Measurements from ENCODE around the gene RPS6KA5. TPM values are rescaled to one million over a fixed set of nuclear protein-coding genes. Genes with fewer than 3 reads are reported as not detected.

Gene RPS6KA5
- total and polyA plus RNA-seq, 8 donors, result 1.6 to 25.0 (median 8.5) TPM

DNA sequence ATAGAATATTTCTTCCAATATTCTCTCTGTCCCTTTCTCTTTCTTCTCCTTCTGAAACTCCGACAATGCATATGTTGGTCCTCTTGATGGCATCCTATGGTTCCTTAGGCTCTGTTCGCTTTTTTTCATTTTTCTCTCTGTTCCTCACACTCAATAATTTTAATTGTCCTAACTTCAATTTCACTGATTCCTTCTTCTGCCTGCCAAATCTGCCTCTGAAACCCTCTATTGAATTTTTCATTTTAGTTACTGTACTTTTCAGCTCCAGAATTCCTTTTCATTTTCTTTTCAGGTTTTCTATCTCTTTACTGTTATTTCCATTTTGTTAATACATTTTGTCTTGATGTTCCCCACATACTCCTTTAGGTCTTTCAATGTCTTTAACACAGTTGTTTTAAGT, 177.2 kb downstream of the RPS6KA5 start:
- WGBS, 5 donors, result 97 to 100% (median 98%) methylated on average over 2 of the region's 2 CpGs
- intact Hi-C loops (cut with DNase I; ENCODE audit: low total_unique reads), result no loop called here
- no peak overlapping the region for H3K4me3 ChIP-seq
- H3K27me3 ChIP-seq, result no peaks in the 10 kb centered on the region
- no peaks in the 10 kb centered on the region for H3K9me3 ChIP-seq
- TF ChIP-seq, protein P1, sequence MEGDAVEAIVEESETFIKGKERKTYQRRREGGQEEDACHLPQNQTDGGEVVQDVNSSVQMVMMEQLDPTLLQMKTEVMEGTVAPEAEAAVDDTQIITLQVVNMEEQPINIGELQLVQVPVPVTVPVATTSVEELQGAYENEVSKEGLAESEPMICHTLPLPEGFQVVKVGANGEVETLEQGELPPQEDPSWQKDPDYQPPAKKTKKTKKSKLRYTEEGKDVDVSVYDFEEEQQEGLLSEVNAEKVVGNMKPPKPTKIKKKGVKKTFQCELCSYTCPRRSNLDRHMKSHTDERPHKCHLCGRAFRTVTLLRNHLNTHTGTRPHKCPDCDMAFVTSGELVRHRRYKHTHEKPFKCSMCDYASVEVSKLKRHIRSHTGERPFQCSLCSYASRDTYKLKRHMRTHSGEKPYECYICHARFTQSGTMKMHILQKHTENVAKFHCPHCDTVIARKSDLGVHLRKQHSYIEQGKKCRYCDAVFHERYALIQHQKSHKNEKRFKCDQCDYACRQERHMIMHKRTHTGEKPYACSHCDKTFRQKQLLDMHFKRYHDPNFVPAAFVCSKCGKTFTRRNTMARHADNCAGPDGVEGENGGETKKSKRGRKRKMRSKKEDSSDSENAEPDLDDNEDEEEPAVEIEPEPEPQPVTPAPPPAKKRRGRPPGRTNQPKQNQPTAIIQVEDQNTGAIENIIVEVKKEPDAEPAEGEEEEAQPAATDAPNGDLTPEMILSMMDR (IDR thresholded peaks at IDR 0.05), result no peak
- TF ChIP-seq EP300 (IDR thresholded peaks at IDR 0.05), result no peak
- no peak for TF ChIP-seq POLR2A (IDR thresholded peaks at IDR 0.05)
- no peak for TF ChIP-seq POLR2AphosphoS5 (IDR thresholded peaks at IDR 0.05)
- H3K4me1 ChIP-seq, result no peaks in the 10 kb centered on the region
- H3K27ac ChIP-seq, result no peak overlapping the region
- peaks cover 0 to 37% (median 18%) of the 10 kb centered on the region in 4 donors for H3K36me3 ChIP-seq
- no peak for DNase-seq

DNA sequence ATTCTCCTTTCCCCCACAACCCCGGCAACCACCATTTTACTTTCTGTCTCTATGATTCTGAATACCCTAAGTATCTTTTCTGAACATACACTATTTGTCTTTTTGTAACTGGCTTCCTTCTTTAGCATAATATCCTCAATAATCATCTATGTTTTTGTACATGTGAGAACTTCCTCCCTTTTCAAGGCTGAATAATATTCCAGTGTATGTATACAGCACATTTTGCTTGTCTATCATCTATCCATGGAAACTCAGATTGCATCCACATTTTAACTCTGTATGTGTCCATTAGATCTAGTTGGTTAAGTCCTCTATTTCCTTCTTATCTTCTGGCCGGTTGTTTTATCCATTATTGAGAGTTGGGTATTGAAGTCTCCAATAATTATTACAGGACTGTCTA, 180.2 kb downstream of the RPS6KA5 start:
- DNase-seq, result no peak
- Histone ChIP-seq H3K27ac (no peak overlapping the region), H3K9me3 (no peaks in the 10 kb centered on the region), H3K4me3 (no peak overlapping the region), H3K27me3 (no peaks in the 10 kb centered on the region), H3K36me3 (peaks cover 0 to 37% (median 21%) of the 10 kb centered on the region in 4 donors), H3K4me1 (no peaks in the 10 kb centered on the region)
- WGBS, 5 donors, result 95 to 98% (median 97%) methylated on average over 2 of the region's 2 CpGs
- no peak for TF ChIP-seq POLR2AphosphoS5 (IDR thresholded peaks at IDR 0.05)
- no peak for TF ChIP-seq POLR2A (IDR thresholded peaks at IDR 0.05)
- TF ChIP-seq EP300 (IDR thresholded peaks at IDR 0.05), result no peak
- TF ChIP-seq, protein P1 (IDR thresholded peaks at IDR 0.05), result no peak
- intact Hi-C loops (cut with DNase I; ENCODE audit: low total_unique reads), result no loop called here

DNA sequence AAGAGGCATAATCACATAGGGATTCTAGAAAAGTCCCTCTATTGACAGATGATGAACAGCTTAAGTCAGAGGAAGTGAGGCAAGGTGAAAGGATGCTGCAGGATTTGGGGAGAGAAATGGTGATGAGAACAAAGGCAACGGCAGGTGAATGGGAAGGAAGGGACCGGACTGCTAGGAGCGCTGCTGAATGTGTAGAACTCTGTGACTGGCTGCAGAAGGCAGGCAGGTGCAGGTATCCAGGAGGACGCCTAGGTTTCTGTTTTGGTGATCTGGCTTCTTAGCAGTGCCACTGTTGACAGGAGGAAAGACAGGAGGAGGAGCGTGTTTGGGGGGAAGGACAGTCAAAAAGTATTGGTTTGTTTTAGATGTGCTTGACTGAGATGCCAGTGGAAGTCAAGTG, 185.8 kb downstream of the RPS6KA5 start:
- no peak overlapping the region for H3K27ac ChIP-seq
- no peaks in the 10 kb centered on the region for H3K9me3 ChIP-seq
- no peak overlapping the region for H3K4me3 ChIP-seq
- no peaks in the 10 kb centered on the region for H3K27me3 ChIP-seq
- H3K36me3 ChIP-seq, result peaks cover 12 to 60% (median 50%) of the 10 kb centered on the region in 4 donors
- WGBS, 5 donors, result 93 to 98% (median 96%) methylated on average over 5 of the region's 5 CpGs
- TF ChIP-seq, protein P1 (IDR thresholded peaks at IDR 0.05), result no peak
- no peak for TF ChIP-seq POLR2A (IDR thresholded peaks at IDR 0.05)
- TF ChIP-seq POLR2AphosphoS5 (IDR thresholded peaks at IDR 0.05), result no peak
- TF ChIP-seq EP300 (IDR thresholded peaks at IDR 0.05), result no peak
- no peak for DNase-seq
- H3K4me1 ChIP-seq, result peaks cover 0 to 12% (median 0%) of the 10 kb centered on the region in 4 donors
- intact Hi-C loops (cut with DNase I; ENCODE audit: low total_unique reads), result no loop called here

DNA sequence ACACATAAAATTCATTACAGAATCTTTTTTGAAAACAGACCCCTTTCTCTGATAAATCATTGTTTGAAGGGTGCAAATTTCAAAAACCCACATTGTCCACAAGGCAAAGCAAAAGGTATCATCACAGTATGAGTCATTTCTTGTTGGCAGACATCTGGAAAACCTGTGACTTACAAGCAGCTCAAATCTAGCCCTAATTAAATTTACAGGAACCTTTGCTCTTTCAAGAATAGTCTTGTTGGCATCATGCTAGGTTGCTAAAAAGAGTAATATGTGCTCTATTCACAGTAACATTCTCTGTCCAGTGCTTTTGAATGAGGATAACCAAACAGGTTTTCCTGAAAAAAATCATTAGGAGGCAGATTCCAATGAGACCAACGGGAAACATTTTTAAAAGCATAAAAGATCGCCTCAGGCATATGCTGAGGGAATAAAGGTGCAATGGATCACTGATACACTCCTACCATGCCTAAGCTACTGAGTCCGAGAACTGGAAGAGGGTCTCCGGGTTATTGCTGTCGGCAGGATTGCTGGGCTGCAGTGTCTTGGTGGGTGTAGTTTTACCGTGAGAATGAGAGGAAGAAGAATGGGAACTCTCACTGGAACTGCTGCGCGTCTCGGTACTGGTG, 188.7 kb downstream of the RPS6KA5 start:
- H3K36me3 ChIP-seq, result peaks cover 12 to 46% (median 39%) of the 10 kb centered on the region in 4 donors
- 81 to 91% (median 86%) methylated on average over 9 of the region's 9 CpGs for WGBS, 5 donors
- intact Hi-C loops (cut with DNase I; ENCODE audit: low total_unique reads), result no loop called here
- peaks cover 0 to 16% (median 6%) of the 10 kb centered on the region in 4 donors for H3K4me1 ChIP-seq
- no peaks in the 10 kb centered on the region for H3K27me3 ChIP-seq
- TF ChIP-seq, protein P1 (IDR thresholded peaks at IDR 0.05), result no peak
- TF ChIP-seq EP300 (IDR thresholded peaks at IDR 0.05) (no peak), POLR2AphosphoS5 (IDR thresholded peaks at IDR 0.05) (no peak), POLR2A (IDR thresholded peaks at IDR 0.05) (no peak)
- no peak overlapping the region for H3K27ac ChIP-seq
- no peak for DNase-seq
- no peaks in the 10 kb centered on the region for H3K9me3 ChIP-seq
- H3K4me3 ChIP-seq, result no peak overlapping the region

Measured in stomach (tissue), 9 donors.